Stimulated activated CD4-positive, alpha-beta T cell treated with anti-CD3 and anti-CD28 coated beads, Interleukin-4, amount 100 ng/mL, for 4 hours (primary cell): ENCODE measurements around the gene USP2.

ENCODE experiments used
- DNase-seq, 2 experiments: peaks; one replicate each; pipeline ENCODE4 v3.0.0-alpha.2; 2020

The USP2 gene

DNA sequence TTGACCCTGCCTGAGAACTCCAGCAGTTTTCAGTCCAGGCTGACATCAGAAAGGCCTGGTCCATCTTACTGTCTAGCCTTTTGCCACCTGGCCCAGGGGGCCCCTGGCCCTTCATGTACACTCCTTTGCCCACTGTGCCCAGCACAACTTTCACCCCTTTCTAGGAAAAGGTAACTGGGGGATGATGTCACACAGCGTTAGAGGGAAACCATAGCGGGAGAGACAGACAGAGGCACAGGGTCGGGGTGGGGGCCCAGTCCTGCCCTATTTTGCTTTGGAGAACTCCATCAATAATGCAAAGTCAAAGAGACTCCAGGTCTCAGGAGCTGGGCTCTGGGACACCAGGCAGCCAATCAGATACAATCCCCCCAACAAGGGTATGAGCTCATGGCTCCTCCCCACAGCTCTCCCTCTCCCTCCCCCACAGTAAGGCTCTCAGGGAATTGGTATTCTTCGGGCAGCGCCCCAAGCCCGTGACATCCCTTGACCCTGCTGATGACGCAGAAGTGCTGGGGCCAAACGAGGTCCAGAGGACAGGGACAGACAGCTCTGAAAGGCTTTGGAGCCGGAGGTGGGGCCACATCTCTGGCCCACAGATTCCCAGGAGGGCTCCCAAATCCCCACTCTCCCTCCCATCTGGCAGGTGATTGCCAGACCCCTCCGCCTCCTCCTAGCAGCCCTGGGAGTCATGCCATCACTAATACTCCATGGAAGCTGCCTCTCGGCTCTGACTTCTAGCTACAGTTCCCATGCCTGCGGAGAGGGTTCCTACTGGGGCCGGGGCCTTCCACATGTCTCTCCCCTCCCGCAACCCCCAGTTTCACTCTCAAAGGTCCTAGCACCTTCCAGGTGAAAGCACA, 5.9 kb downstream of the USP2 start:
- no peak for DNase-seq

DNA sequence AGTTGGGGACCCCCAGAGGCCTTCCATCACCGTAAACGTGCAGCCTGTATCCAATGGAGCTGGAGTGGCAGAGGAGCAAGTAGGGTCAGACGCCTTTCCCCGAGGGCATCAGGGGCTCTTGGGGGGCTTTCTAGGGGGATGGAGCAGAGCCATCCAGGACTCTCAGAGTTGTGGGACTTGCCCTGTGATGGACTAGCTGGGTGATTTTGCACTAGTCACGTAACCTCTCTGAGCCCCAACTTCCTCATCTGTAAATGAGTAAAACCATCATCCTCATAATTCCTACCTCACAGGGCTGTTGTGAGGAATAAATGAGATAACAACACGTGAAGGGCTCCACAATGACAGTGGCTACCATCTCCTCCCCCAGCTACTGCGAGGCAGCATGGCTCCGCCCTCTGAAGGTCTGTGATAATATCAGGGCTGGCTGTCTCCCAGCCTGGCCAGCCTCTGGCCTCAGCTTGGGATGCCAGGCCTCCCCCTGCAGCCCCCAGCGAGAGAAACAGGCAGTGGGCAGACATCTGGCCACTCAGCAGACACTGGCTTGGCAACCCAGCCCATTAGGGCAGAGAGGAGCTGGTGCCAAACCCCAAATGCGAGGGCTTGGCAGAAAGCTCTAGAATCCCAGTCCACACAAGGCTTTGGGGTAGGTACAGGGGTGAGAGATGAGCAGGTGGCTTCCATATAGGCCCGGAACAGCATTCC, 6.7 kb downstream of the USP2 start:
- no peak for DNase-seq

DNA sequence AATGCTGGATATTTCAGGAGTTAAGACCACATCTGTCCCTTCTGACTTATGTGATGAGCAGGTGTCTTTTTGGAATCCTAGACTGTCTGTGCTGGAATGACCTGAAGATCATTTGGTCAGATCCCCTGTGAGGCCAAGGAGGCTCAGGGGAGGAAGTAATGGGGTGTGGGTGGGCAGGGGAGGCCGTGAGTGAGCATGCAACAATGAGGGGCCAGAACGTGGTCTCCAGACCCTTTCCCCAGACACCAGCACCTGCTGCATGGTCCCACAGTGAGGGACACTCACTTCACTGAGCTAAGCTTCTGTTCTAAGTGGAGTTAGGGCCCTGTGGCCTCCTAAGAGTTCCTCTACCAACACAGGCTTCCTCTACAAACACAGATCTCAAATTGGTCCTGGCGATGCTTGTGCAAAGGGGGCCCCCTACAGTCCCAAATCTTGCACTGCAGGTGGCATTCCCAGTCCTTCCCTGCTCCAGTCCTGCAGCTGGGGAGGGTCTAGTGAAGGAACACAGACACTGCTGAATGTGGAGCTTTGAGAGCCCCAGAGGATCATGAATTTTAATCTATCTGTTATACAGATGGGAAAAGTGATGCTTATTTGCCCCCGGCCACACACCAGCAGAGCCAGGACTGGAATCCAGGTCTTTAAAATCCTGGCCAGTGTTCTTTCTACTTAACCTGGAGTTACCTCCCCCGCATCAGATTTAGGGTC, 7.4 kb downstream of the USP2 start:
- peak; percentile 14 to 34 for DNase-seq

DNA sequence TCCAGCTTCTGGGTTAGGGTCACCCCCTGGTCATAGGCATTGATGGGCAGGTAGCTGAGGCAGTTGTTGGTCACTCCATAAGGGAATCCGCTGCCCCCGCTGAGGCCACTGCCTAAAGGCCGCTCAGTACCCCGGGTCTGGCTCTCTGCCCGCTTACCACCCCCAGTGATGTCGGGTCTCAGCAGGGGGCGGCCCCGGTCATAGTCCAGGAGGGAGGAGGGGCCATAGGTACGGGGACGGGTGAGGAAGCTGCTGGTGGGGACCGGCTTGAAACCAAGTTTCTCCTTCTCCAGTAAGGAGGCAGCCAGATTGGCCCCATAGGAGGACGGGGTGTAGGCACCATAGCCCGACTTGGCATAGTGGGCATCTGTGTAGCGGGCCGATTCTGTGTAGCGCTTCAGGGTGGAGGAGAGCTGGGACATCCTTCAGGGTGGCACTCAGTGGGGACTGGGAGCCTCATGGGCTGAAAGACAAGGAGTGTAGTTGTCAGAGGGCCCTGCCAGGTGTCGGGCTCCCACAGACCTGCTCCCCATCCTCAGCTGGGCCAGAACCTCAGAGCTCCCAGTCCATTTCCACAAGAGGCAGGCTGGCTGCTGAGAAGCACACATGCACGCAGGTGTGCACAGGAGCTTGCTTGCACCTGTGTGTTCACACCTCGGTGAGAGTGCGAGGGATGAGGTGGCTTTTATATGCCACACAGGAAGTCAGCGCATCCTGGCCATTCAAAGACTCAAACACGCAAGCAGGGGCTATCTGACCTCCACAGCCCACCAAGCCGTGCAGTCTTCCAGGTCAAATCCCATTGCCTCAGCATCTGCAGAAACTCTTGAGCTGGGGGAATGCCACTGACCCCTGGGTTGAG, 8.2 kb downstream of the USP2 start:
- DNase-seq: no peak

DNA sequence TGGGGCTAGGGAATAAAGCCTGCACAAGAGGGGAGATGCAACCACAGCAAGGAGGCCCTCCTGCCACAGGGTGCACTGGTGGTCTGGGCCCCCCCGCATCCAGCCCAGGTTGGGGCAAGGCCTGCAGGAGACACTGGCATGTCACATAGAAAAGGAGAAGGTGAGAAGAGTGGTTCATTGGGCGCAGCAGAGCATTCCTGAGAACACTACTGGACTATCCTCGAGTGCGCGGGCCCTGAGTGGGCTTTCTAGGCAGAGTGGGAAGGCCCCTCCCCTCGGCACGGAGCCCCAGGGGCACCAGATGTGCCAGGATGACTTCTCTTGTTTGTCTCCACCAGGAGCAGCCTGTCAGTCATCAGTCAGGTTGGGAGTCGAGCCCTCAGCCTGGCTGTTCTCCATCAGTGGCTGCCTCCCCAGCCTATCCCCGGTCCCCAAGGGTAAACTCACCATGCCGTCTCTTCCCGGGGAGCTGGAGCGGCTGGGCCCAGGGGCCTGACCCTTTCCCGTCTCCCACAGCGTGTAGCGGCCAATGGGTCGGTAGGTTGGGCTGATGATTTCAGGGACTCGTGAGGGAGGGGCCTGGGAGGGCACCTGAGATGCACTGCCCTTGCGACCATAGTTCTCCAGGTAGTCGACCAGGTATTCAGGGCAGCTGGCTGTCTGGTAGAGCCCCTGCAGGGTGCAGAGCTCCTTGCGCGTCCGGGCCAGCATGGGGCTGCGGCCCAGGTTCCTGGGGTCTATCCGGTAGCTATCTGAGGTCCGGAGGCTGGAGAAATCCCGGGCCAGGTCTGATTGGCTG, 9.0 kb downstream of the USP2 start:
- DNase-seq: no peak

GRCh38 chr11:119371778-119372182, 9.7 kb downstream of the USP2 start:
- DNase-seq: no peak

DNA sequence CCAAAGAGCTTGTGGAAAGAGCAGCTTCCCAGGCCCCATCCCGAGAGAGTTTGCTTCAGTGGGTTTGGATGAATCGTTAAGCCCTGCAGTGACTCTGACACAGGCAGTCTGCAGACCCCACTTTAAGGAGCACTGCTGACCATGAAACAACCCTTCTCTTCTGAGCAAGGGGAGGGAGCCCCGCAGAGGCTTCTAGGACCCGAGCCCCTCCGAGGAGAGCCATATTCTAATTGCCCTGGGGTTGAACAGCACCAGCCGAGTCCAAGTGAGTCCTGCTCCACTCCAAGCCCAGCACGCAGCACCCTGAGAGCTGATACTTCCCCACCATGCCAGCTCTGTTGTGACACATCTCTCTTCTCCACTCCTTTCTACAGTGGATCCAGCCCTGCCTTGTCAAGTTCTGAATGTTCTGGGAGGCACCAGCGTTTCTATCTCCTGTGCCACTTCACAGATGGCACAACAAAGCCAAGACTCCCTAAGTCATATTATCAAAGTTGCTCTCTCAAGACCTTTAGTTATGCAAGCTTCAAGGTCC, 10.4 kb downstream of the USP2 start:
- no peak for DNase-seq

- no peak for DNase-seq
These were observed 10.9 kb downstream of the USP2 start for GRCh38 chr11:119370486-119371046.

DNA sequence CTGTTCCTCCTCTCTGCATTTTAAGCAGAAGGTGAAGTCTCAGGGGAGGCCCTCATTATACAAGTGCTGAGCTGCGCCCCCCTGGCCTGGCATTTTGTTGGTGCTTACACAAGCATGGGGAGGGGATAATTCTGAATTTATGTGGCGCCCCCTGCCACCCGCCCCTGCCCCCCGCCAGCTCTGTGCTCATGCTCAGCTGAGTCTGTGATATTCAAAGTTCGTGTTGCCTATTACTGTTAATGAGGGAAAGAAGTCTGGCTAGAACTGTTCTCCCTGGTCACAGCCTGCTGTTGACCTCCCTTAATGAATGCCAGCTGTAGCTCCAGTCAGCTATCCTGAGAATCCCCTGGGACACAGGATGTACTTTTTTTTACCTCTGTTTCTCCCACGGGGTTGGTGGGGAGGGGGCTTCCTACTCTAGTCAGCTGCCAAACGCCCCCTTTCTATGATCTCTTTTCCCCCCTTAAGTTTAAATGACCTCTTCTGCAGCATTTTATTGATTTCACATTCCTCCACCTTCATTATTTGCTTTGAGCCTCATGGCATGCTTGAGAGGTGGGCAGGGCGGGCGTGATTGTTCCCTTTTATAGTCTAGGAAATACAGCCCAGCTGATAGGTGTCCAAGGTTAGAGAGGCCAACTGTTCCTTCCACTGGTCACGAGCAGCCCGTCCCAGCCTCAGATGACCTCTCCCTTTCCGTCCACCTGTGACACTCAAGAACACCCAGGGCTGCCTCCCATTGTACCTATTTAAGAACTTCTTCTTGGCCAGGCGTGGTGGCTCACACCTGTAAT, 12.2 kb downstream of the USP2 start:
- no peak for DNase-seq

GRCh38 chr11:119368121-119369034, 13.1 kb downstream of the USP2 start:
- no peak for DNase-seq

GRCh38 chr11:119367661-119368120, 13.8 kb downstream of the USP2 start:
- DNase-seq: no peak

DNA sequence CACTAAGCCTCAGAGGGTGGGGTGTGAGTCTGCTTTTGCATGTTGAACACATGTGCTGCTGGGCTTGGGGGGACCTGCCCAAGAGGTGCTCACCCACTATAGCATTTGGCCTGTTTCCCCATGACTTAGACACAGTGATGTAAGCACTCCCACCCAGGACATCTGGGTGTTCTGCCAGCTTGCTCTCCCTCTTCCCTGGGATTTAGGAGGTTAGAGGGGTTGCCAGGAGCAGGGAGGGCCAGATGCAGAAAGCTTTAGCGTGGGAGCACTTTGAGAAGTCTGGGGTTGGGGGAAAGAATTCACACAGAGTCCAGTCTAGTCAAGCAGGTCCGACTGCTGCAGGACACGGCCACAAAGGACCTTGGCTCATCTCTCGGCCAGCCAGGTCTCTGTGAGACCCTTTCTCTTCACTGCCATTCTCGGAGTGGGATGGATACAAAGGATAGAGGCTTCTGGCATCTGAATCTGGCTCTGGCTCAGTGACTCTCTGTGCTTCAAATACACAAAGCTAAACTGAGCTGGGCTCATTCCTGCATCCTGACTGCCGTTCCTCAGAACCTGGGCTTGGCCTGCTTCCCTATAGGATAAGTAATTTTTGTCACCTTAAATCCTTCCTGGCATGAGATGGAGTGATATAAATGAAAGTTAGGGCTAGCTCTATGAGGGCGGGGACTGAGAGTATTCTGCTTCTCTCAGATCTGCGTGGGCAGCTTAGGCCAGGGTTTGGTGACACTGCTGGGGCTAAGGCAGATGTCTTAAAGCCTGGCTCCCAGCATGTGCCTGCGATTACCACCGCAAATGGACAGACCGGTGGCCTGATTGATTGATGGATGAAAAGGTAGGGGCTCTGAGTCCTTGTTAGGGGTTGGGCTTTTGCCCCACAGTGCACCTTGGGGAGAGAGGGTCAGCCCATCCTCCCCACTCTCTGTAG, 14.5 kb downstream of the USP2 start:
- DNase-seq: no peak

GRCh38 chr11:119365071-119365591, 16.4 kb downstream of the USP2 start:
- DNase-seq: no peak

DNA sequence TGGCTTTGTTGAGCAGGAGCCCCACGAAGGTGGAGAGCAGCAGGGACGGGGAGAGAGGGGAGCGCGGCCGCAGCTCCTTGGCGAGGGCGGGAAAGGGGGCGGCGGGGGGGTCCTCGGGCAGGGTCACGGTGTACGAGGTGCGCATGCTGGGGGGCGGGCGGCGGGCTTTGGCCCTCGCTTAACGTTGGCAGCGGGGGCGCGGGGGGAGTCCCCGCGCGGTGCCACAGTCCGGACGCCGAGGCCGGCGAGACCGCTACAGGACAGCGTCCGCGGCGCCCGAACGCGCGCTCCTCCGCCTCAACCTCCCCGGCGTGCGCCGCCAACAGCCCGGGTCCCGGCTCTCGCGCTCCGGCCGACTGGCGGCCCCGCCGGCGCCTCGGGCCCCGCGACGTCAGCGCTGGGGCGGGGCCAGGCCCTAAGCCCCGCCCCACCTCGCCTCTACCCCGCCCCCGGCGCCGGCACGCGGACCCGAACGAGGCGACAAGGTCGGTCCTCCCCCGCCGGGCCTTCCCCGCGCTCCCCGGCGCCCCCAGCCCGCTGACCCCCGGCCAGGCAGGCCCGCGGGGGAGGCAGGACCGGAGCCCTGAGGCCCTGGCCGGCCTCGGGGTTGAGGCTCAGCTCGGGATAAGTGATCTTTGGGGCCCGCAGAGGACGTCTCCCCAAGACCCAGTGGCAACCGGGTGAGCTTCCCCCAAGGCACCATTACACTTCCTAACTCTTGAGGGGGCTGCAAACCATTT, 17.5 kb downstream of the USP2 start:
- DNase-seq: peak; percentile 53 to 62

- DNase-seq: no peak
These were observed 18.2 kb downstream of the USP2 start for GRCh38 chr11:119363081-119363850.

DNA sequence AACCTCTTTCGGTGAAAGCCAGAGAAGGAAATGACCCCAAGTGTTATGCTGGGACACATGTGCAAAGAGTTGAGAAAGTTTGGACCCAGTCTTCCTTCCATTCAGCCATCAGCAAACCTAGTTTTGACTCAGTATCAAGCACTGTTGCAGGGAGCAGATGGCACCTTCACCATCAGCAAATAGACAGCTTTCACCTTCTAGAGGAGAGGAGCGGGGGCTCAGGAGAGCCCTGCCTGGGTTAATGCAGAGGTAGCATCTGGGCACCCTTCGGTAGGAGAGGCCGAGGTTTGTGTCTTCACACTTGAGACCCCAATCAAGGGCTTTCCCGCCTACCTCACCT, 18.8 kb downstream of the USP2 start:
- DNase-seq: no peak
